Measurements from ENCODE around the gene ARHGAP10. TPM values are rescaled to one million over a fixed set of nuclear protein-coding genes. Genes with fewer than 3 reads are reported as not detected.

ARHGAP10 gene
- polyA plus RNA-seq, 1 donor = 11.0 TPM

GRCh38 chr4:148112231-148112982 lies 380.5 kb downstream of the ARHGAP10 start:
- Histone ChIP-seq H3K9me3 (ENCODE audit: control insufficient read depth, low read depth, low read length) (no peaks in the 10 kb centered on the region), H3K27ac (ENCODE audit: low read length) (peak overlapping the region; percentile 21), H3K27me3 (ENCODE audit: control insufficient read depth, insufficient read depth, low read length) (no peaks in the 10 kb centered on the region), H3K36me3 (ENCODE audit: control insufficient read depth, insufficient read depth, low read length) (peaks cover 3% of the 10 kb centered on the region), H3K4me3 (ENCODE audit: low read length) (no peak overlapping the region), H3K4me1 (ENCODE audit: control insufficient read depth, insufficient read depth, low read length) (peaks cover 5% of the 10 kb centered on the region)
- peak; percentile 12 to 36 for DNase-seq
- no CpG with 5 or more reads among the region's 4 CpGs for WGBS (ENCODE audit: insufficient coverage, low lambda C conversion rate)

- no peak for DNase-seq
- peaks cover 5% of the 10 kb centered on the region for H3K4me1 ChIP-seq (ENCODE audit: control insufficient read depth, insufficient read depth, low read length)
- H3K4me3 ChIP-seq (ENCODE audit: low read length) = no peak overlapping the region
- H3K9me3 ChIP-seq (ENCODE audit: control insufficient read depth, low read depth, low read length) = no peaks in the 10 kb centered on the region
- no peaks in the 10 kb centered on the region for H3K27me3 ChIP-seq (ENCODE audit: control insufficient read depth, insufficient read depth, low read length)
- no peak overlapping the region for H3K27ac ChIP-seq (ENCODE audit: low read length)
- peaks cover 9% of the 10 kb centered on the region for H3K36me3 ChIP-seq (ENCODE audit: control insufficient read depth, insufficient read depth, low read length)
Observed at GRCh38 chr4:148114436-148114835, 382.5 kb downstream of the ARHGAP10 start.

- 77% methylated on average over 2 of the region's 2 CpGs for WGBS (ENCODE audit: insufficient coverage, low lambda C conversion rate)
- Histone ChIP-seq H3K4me1 (ENCODE audit: control insufficient read depth, insufficient read depth, low read length) (peaks cover 5% of the 10 kb centered on the region), H3K4me3 (ENCODE audit: low read length) (no peak overlapping the region), H3K9me3 (ENCODE audit: control insufficient read depth, low read depth, low read length) (no peaks in the 10 kb centered on the region), H3K27me3 (ENCODE audit: control insufficient read depth, insufficient read depth, low read length) (no peaks in the 10 kb centered on the region), H3K36me3 (ENCODE audit: control insufficient read depth, insufficient read depth, low read length) (peaks cover 9% of the 10 kb centered on the region), H3K27ac (ENCODE audit: low read length) (no peak overlapping the region)
- peak in 1 of 2 donors; percentile 22 for DNase-seq
Observed at GRCh38 chr4:148116264-148116663, 384.4 kb downstream of the ARHGAP10 start.

GRCh38 chr4:148116969-148117368 lies 385.1 kb downstream of the ARHGAP10 start:
- no peaks in the 10 kb centered on the region for H3K9me3 ChIP-seq (ENCODE audit: control insufficient read depth, low read depth, low read length)
- WGBS (ENCODE audit: insufficient coverage, low lambda C conversion rate) = 80% methylated on average over 1 of the region's 4 CpGs
- H3K27me3 ChIP-seq (ENCODE audit: control insufficient read depth, insufficient read depth, low read length) = no peaks in the 10 kb centered on the region
- H3K4me3 ChIP-seq (ENCODE audit: low read length) = no peak overlapping the region
- H3K36me3 ChIP-seq (ENCODE audit: control insufficient read depth, insufficient read depth, low read length) = peaks cover 9% of the 10 kb centered on the region
- no peak overlapping the region for H3K27ac ChIP-seq (ENCODE audit: low read length)
- DNase-seq = no peak
- H3K4me1 ChIP-seq (ENCODE audit: control insufficient read depth, insufficient read depth, low read length) = peaks cover under 1% of the 10 kb centered on the region

GRCh38 chr4:148118179-148118578 lies 386.3 kb downstream of the ARHGAP10 start:
- no CpG with 5 or more reads among the region's 4 CpGs for WGBS (ENCODE audit: insufficient coverage, low lambda C conversion rate)
- no peaks in the 10 kb centered on the region for H3K4me1 ChIP-seq (ENCODE audit: control insufficient read depth, insufficient read depth, low read length)
- H3K9me3 ChIP-seq (ENCODE audit: control insufficient read depth, low read depth, low read length) = peaks cover 2% of the 10 kb centered on the region
- H3K27ac ChIP-seq (ENCODE audit: low read length) = no peak overlapping the region
- DNase-seq = no peak
- H3K27me3 ChIP-seq (ENCODE audit: control insufficient read depth, insufficient read depth, low read length) = no peaks in the 10 kb centered on the region
- H3K4me3 ChIP-seq (ENCODE audit: low read length) = no peak overlapping the region
- H3K36me3 ChIP-seq (ENCODE audit: control insufficient read depth, insufficient read depth, low read length) = peaks cover 9% of the 10 kb centered on the region

GRCh38 chr4:148118633-148119032 lies 386.7 kb downstream of the ARHGAP10 start:
- peaks cover 6% of the 10 kb centered on the region for H3K9me3 ChIP-seq (ENCODE audit: control insufficient read depth, low read depth, low read length)
- peaks cover 7% of the 10 kb centered on the region for H3K36me3 ChIP-seq (ENCODE audit: control insufficient read depth, insufficient read depth, low read length)
- no peak overlapping the region for H3K4me3 ChIP-seq (ENCODE audit: low read length)
- no peak for DNase-seq
- no peak overlapping the region for H3K27ac ChIP-seq (ENCODE audit: low read length)
- no peaks in the 10 kb centered on the region for H3K4me1 ChIP-seq (ENCODE audit: control insufficient read depth, insufficient read depth, low read length)
- H3K27me3 ChIP-seq (ENCODE audit: control insufficient read depth, insufficient read depth, low read length) = no peaks in the 10 kb centered on the region
- 86% methylated on average over 2 of the region's 3 CpGs for WGBS (ENCODE audit: insufficient coverage, low lambda C conversion rate)

GRCh38 chr4:148120216-148120615 lies 388.3 kb downstream of the ARHGAP10 start:
- DNase-seq = no peak
- WGBS (ENCODE audit: insufficient coverage, low lambda C conversion rate) = no CpG with 5 or more reads among the region's 3 CpGs

More at GRCh38 chr4:148120216-148120615, 388.3 kb downstream of the ARHGAP10 start:
- Histone ChIP-seq H3K36me3 (ENCODE audit: control insufficient read depth, insufficient read depth, low read length) (peaks cover 6% of the 10 kb centered on the region), H3K4me3 (ENCODE audit: low read length) (no peak overlapping the region), H3K4me1 (ENCODE audit: control insufficient read depth, insufficient read depth, low read length) (no peaks in the 10 kb centered on the region), H3K27ac (ENCODE audit: low read length) (no peak overlapping the region), H3K9me3 (ENCODE audit: control insufficient read depth, low read depth, low read length) (peaks cover 18% of the 10 kb centered on the region), H3K27me3 (ENCODE audit: control insufficient read depth, insufficient read depth, low read length) (no peaks in the 10 kb centered on the region)

Other genes starting within 250 kb of the ARHGAP10 start
- 30.2 TPM for gene TMEM184C, start 114.7 kb upstream of the ARHGAP10 start, polyA plus RNA-seq
- gene PRMT9, start 47.9 kb upstream of the ARHGAP10 start, polyA plus RNA-seq = 12.1 TPM

Measured in large intestine (tissue), 3 donors.